ENCODE measurements around the gene ROBO3. TPM values are rescaled to one million over a fixed set of nuclear protein-coding genes. Genes with fewer than 3 reads are reported as not detected.

Gene ROBO3
- total RNA-seq, 2 experiments from 2014 or later: 5.3 to 11.1 TPM

DNA sequence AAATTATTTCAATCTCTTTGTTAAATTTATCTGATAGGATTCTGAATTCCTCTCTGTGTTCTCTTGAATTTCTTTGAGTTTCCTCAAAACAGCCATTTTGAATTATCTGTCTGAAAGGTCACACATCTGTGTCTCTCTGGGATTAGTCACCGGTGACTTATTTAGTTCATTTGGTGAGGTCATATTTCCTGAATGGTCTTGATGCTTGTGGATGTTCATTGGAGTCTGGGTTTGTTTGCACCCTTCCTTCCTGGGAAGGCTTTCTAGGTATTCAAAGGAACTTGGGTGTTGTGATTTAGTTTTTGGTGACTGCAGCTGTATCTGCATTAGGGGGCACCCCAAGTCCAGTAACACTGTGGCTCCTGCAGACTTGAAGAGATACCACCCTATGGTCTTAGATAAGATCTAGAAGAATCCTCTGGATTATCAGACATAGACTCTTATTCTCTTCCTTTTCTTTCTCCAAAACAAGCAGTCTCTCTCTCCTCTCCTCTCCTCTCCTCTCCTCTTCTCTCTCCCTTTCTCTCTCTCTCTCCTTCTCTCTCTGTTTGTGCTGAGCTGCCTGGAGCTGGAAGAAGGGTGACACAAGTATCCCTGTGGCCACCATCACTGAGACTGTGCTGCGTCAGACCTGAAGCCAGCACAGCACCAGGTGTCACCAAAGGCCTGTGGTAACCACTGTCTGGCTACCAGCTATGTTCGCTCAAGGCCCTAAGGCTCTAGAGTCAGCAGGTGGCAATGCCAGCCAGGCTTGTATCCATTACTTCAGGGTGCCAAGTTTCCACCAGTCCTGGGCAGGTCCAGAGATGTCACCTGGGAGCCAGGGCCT, 50.5 kb downstream of the ROBO3 start:
- H3K4me1 Mint-ChIP-seq: peaks cover 4% of the 10 kb centered on the region
- H3K27ac Mint-ChIP-seq: no peak overlapping the region
- no peaks in the 10 kb centered on the region for H3K9me3 Mint-ChIP-seq (ENCODE audit: low read depth)
- no peak for DNase-seq
- CTCF ChIA-PET: interaction anchor here (1.6 kb wide), 1 partner anchor 209 kb away, joined by 7 read pairs; no protein-coding TSS in a partner anchor
- H3K36me3 Mint-ChIP-seq: no peaks in the 10 kb centered on the region
- peaks cover 10% of the 10 kb centered on the region for H3K27me3 Mint-ChIP-seq
- no peak overlapping the region for H3K4me3 Mint-ChIP-seq
- no peak for ATAC-seq

GRCh38 chr11:124916370-124916710, 51.1 kb downstream of the ROBO3 start:
- CTCF ChIA-PET: interaction anchor here (1.2 to 1.6 kb wide), 2 partner anchors 13 to 208 kb away, joined by 3 to 7 read pairs; no protein-coding TSS in a partner anchor
- ATAC-seq (no peak), DNase-seq (no peak)
- H3K27me3 Mint-ChIP-seq: peaks cover 10% of the 10 kb centered on the region
- no peaks in the 10 kb centered on the region for H3K36me3 Mint-ChIP-seq
- no peak overlapping the region for H3K27ac Mint-ChIP-seq
- peaks cover 5% of the 10 kb centered on the region for H3K4me1 Mint-ChIP-seq
- H3K4me3 Mint-ChIP-seq: no peak overlapping the region
- no peaks in the 10 kb centered on the region for H3K9me3 Mint-ChIP-seq (ENCODE audit: low read depth)

GRCh38 chr11:124917115-124917637, 51.9 kb downstream of the ROBO3 start:
- CTCF ChIA-PET: interaction anchor here (1.2 to 1.6 kb wide), 2 partner anchors 14 to 207 kb away, joined by 3 to 7 read pairs; no protein-coding TSS in a partner anchor
- no peak overlapping the region for H3K4me3 Mint-ChIP-seq
- H3K9me3 Mint-ChIP-seq (ENCODE audit: low read depth): no peaks in the 10 kb centered on the region
- ATAC-seq (no peak), DNase-seq (no peak)
- H3K36me3 Mint-ChIP-seq: no peaks in the 10 kb centered on the region
- H3K27ac Mint-ChIP-seq: no peak overlapping the region
- peaks cover 14% of the 10 kb centered on the region for H3K27me3 Mint-ChIP-seq
- H3K4me1 Mint-ChIP-seq: peaks cover 6% of the 10 kb centered on the region

- DNase-seq (no peak), ATAC-seq (no peak)
- Mint-ChIP-seq H3K4me1 (peaks cover 14% of the 10 kb centered on the region), H3K27me3 (peaks cover 14% of the 10 kb centered on the region), H3K27ac (no peak within 1 kb of the TSS), H3K36me3 (no peaks in the 10 kb centered on the region), H3K4me3 (no peak within 1 kb of the TSS), H3K9me3 (ENCODE audit: low read depth) (no peaks in the 10 kb centered on the region)
- CTCF ChIA-PET: interaction anchor here (1.9 kb wide), 1 partner anchor 39 kb away, joined by 4 read pairs; no protein-coding TSS in a partner anchor
These were observed 53.7 kb downstream of the ROBO3 start, which contains the start of gene HEPN1 for GRCh38 chr11:124918950-124919349. TSS of gene HEPN1 (plus strand) at chr11:124919250.

DNA sequence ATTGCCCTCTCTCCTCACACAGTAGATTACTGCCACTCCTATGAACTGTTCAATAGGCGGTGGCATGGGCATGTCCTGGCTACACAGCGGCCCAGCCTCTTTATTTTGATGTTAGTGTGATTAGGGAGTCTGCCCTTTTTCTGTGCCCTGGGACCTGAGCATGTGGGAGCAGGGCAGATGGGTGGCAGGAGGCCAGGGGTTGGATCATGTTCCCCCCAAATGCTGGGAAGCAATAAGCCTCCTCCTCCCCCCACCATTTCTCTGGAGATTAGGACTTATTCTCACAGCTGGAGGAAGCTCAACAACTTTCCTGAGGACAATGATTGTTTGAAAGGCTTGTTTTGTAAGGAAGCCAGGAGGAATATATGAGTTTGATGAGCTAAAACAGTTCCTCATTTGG, 54.7 kb downstream of the ROBO3 start:
- Mint-ChIP-seq H3K9me3 (ENCODE audit: low read depth) (no peaks in the 10 kb centered on the region), H3K27ac (no peak overlapping the region), H3K4me1 (peaks cover 14% of the 10 kb centered on the region), H3K27me3 (peaks cover 13% of the 10 kb centered on the region), H3K4me3 (no peak overlapping the region), H3K36me3 (no peaks in the 10 kb centered on the region)
- no peak for DNase-seq
- ATAC-seq: no peak
- CTCF ChIA-PET: interaction anchor here (1.1 to 2.6 kb wide), 6 partner anchors 30 to 192 kb away, joined by 3 to 6 read pairs (median 4); partner anchors contain the start of genes CCDC15, ROBO3 and TMEM218

DNA sequence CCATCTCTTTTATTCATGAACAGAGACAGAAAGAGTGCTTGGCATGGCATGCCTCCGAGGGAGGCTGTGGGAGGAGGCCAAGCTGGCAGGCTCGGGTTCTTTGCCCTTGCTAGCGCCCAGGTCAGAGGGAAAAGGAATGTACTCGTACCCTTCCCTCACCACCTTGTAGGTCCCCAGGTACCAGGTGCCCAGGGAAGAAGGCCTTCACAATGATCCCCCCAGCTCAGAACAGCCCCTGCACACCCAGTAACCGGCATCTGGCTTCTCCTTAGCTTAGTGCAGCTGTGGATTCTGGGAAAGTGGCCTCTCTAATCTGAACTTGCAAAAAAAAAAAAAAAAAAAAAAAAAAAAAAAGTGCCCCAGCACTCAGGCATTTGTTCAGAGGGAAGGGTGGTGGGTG, 55.1 kb downstream of the ROBO3 start:
- Mint-ChIP-seq H3K4me1 (peaks cover 14% of the 10 kb centered on the region), H3K9me3 (ENCODE audit: low read depth) (no peaks in the 10 kb centered on the region), H3K36me3 (no peaks in the 10 kb centered on the region), H3K27me3 (peaks cover 11% of the 10 kb centered on the region), H3K4me3 (no peak overlapping the region), H3K27ac (no peak overlapping the region)
- CTCF ChIA-PET: interaction anchor here (1.1 to 2.6 kb wide), 6 partner anchors 30 to 191 kb away, joined by 3 to 6 read pairs (median 4); partner anchors contain the start of genes CCDC15, ROBO3 and TMEM218
- no peak for DNase-seq
- ATAC-seq: no peak

DNA sequence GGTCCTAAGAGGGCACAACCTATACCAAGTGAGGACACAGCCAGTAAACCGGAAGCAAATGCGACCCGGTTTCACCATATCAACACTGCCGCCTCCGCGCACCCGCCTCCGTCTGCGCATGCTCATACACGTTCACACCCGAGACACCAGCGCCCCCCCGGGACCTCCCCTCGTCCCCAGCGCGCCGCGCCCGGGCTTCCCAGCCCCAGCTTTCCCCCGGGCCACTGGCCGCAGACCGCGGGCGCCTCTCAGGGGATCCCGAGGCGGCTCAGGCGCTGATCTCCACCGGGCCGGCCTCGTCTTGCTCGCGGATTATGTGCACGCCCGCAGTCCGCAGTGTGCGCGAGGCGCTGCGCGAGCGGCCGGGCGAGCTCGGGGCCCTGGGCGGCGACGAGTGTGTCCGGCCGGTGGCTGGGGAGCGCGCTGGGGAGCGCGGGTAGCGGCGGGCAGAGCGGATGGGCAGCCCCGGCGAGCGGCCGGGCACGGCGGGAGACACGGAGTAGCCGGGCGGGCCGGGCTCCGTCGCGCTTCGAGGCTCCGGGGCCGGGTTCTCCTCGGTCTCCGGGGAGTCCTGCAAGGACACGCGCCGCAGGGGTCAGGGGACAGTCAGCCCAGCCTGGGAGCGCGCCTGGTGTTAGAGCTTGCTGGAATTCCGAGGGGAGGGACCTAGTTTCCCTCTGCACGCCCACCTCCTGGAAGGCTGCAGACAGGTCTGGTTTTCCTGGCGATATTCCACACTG, 55.8 kb downstream of the ROBO3 start:
- Mint-ChIP-seq H3K36me3 (no peaks in the 10 kb centered on the region), H3K4me1 (peaks cover 12% of the 10 kb centered on the region), H3K27me3 (peaks cover 8% of the 10 kb centered on the region), H3K9me3 (ENCODE audit: low read depth) (no peaks in the 10 kb centered on the region), H3K27ac (no peak overlapping the region), H3K4me3 (no peak overlapping the region)
- ATAC-seq (peak; percentile 89), DNase-seq (peak; percentile 87)
- CTCF ChIA-PET: interaction anchor here (1.1 to 2.6 kb wide), 6 partner anchors 29 to 190 kb away, joined by 3 to 6 read pairs (median 4); partner anchors contain the start of genes CCDC15, ROBO3 and TMEM218

- Mint-ChIP-seq H3K4me1 (peaks cover 12% of the 10 kb centered on the region), H3K27ac (no peak overlapping the region), H3K27me3 (peaks cover 8% of the 10 kb centered on the region), H3K4me3 (no peak overlapping the region), H3K9me3 (ENCODE audit: low read depth) (no peaks in the 10 kb centered on the region), H3K36me3 (no peaks in the 10 kb centered on the region)
- ATAC-seq (no peak), DNase-seq (no peak)
- CTCF ChIA-PET: interaction anchor here (1.9 kb wide), 1 partner anchor 46 kb away, joined by 5 read pairs; no protein-coding TSS in a partner anchor
These were observed 57.6 kb downstream of the ROBO3 start for GRCh38 chr11:124922831-124923230.

DNA sequence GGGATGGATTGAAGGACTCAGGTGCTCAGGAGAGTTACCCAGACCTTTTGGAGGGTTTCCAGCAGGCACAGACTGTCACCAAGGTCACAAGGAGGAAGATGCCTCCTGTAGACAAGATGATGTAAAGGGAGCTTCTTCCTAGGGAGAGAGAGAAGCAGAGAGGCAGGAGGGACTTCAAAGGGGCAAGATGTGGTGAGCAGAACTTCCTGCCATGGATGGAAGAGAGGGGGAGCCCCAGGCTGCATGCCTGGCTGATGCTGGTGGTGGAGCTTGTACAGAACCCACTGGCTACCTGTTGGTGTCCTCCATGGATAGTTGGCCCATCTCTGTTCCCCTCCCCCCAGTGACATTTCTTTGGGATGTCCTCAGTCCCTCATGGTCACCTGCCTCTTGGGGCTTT, 58.1 kb downstream of the ROBO3 start:
- Mint-ChIP-seq H3K4me3 (no peak overlapping the region), H3K4me1 (peaks cover 12% of the 10 kb centered on the region), H3K9me3 (ENCODE audit: low read depth) (no peaks in the 10 kb centered on the region), H3K36me3 (no peaks in the 10 kb centered on the region), H3K27ac (no peak overlapping the region), H3K27me3 (peaks cover 8% of the 10 kb centered on the region)
- no peak for ATAC-seq
- CTCF ChIA-PET: interaction anchor here (1.9 kb wide), 1 partner anchor 47 kb away, joined by 5 read pairs; no protein-coding TSS in a partner anchor
- DNase-seq: no peak

GRCh38 chr11:124928942-124929665, 63.9 kb downstream of the ROBO3 start:
- peaks cover 7% of the 10 kb centered on the region for H3K4me1 Mint-ChIP-seq
- no peaks in the 10 kb centered on the region for H3K36me3 Mint-ChIP-seq
- DNase-seq: no peak
- ATAC-seq: no peak
- no peak overlapping the region for H3K4me3 Mint-ChIP-seq
- no peak overlapping the region for H3K27ac Mint-ChIP-seq
- CTCF ChIA-PET: interaction anchor here (1.6 kb wide), 1 partner anchor 14 kb away, joined by 4 read pairs; no protein-coding TSS in a partner anchor
- H3K27me3 Mint-ChIP-seq: peaks cover 2% of the 10 kb centered on the region
- no peaks in the 10 kb centered on the region for H3K9me3 Mint-ChIP-seq (ENCODE audit: low read depth)

GRCh38 chr11:124930799-124931198, 65.6 kb downstream of the ROBO3 start:
- CTCF ChIA-PET: interaction anchor here (0.6 to 1.0 kb wide), 2 partner anchors 20 to 55 kb away, joined by 3 read pairs; no protein-coding TSS in a partner anchor
- Mint-ChIP-seq H3K4me3 (no peak overlapping the region), H3K27ac (peak overlapping the region; percentile 25), H3K27me3 (peaks cover 2% of the 10 kb centered on the region), H3K4me1 (peaks cover 7% of the 10 kb centered on the region), H3K9me3 (ENCODE audit: low read depth) (no peaks in the 10 kb centered on the region), H3K36me3 (no peaks in the 10 kb centered on the region)
- no peak for DNase-seq
- no peak for ATAC-seq
